Left kidney (tissue), 2 donors: ENCODE measurements around the gene LRRC10. TPM values are rescaled to one million over a fixed set of nuclear protein-coding genes. Genes with fewer than 3 reads are reported as not detected.

ENCODE experiments used
- DNase-seq: peaks from one replicate; pipeline ENCODE4 v3.0.0-alpha.2; 2013
- polyA plus RNA-seq: library from polyadenylated mRNA; unstranded; fragments of 120-200 nt; gene quantifications from one replicate; pipeline ENCODE4 v1.2.1, GENCODE V29; 2013; ENCODE audit not compliant: insufficient read length

Gene LRRC10
- polyA plus RNA-seq, 1 donor: 0.08 TPM

- no peak for DNase-seq
Observed at GRCh38 chr12:69569236-69569635, 41.5 kb downstream of the LRRC10 start.

DNA sequence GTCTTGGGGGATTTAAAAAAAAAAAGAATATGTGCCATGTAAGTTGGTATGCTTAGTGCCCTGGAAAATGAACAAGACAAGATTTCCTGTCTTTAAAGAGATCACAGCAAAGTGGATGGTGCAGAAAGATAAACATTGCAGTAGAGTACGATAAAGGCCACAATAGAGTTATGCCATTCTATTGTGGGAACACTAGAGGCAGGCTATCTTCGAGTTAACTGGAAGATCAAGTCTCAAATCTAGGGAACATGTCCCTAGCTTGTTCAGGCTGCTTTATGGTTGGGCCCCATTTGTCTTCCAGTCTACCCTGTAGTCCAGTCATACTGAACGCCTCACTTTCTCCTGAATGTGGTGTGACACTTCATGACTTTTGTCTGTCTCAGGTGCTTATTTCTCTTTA is 44.1 kb downstream of the LRRC10 start:
- no peak for DNase-seq

DNA sequence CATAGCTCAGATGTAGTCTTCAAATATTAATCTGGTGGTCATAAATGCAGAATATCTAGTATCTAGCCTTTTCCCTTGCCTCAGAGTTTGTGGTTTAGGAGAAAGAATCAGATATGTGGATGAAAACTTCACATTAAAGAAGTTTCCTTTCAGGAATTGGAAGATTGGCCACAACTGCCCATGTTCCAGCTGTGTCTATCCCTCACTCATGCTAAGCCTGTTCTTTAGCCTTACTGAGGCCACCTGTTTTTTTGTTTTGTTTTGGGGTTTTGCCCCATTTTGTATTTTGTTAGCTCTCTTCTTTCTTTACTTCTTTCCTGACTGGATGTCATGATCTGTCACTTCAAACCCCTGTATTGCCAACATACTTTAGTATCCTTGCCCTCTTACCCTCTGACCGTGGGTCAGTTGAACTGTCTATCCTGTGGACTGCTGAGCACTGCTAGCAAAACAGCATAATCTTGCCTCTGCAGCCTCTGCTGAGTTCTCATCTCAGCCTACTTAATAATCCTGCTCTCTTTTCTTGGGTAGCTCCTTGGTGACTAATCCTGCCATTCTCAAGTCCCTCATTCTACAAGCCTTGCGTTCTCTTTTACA is 47.4 kb downstream of the LRRC10 start:
- DNase-seq: no peak

Other genes with a start within 250 kb of the LRRC10 start
- 46.4 TPM for gene FRS2, start 140.5 kb downstream of the LRRC10 start, polyA plus RNA-seq
- 288 TPM for gene CCT2, start 25.4 kb downstream of the LRRC10 start, polyA plus RNA-seq
- gene BEST3, start 88.4 kb upstream of the LRRC10 start, polyA plus RNA-seq: 0.48 TPM
- gene RAB3IP, start 128.0 kb upstream of the LRRC10 start, polyA plus RNA-seq: 81.7 TPM
- 7.1 TPM for gene MYRFL, start 214.3 kb upstream of the LRRC10 start, polyA plus RNA-seq